ENCODE measurements around the gene PDIA5.

DNA sequence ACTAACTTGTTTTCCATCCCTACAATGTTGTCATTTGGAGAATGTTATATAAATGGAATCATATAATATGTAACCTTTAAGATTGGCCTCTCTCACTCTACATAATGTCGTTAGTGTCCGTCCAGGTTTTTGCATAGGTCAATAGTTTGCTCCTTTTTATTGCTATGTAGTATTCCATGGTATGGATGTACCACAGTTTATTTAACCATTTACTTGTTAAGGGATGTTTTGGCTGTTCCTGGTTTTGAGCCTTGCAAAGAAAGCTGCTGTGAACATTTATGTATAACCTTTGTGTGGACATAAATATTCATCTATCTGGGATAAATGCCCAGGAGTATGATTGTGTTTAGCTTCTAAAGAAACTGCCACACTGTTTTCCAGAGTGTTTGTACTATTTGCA lies 100.9 kb downstream of the PDIA5 start:
- TF ChIP-seq, protein P1, sequence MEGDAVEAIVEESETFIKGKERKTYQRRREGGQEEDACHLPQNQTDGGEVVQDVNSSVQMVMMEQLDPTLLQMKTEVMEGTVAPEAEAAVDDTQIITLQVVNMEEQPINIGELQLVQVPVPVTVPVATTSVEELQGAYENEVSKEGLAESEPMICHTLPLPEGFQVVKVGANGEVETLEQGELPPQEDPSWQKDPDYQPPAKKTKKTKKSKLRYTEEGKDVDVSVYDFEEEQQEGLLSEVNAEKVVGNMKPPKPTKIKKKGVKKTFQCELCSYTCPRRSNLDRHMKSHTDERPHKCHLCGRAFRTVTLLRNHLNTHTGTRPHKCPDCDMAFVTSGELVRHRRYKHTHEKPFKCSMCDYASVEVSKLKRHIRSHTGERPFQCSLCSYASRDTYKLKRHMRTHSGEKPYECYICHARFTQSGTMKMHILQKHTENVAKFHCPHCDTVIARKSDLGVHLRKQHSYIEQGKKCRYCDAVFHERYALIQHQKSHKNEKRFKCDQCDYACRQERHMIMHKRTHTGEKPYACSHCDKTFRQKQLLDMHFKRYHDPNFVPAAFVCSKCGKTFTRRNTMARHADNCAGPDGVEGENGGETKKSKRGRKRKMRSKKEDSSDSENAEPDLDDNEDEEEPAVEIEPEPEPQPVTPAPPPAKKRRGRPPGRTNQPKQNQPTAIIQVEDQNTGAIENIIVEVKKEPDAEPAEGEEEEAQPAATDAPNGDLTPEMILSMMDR (IDR thresholded peaks at IDR 0.05; ENCODE audit: low read depth, low read length, missing input control): no peak
- TF ChIP-seq GABPA (IDR thresholded peaks at IDR 0.05 in 1 of 2, conservative IDR thresholded peaks at IDR 0.05 in 1 of 2) (no peak), RAD21 (IDR thresholded peaks at IDR 0.05) (no peak), YY1 (IDR thresholded peaks at IDR 0.05) (no peak), FOXA2 (IDR thresholded peaks at IDR 0.05) (no peak), JUND (IDR thresholded peaks at IDR 0.05) (no peak)
- TF ChIP-seq, protein P2, sequence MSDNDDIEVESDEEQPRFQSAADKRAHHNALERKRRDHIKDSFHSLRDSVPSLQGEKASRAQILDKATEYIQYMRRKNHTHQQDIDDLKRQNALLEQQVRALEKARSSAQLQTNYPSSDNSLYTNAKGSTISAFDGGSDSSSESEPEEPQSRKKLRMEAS (IDR thresholded peaks at IDR 0.05): no peak
